HS-5 (cell line): ENCODE results near the gene RFX3.

Source experiments
- DNase-seq: peaks from one replicate; pipeline ENCODE4 v3.0.0-alpha.2; 2012; ENCODE audit warnings: low read depth

The RFX3 gene

DNA sequence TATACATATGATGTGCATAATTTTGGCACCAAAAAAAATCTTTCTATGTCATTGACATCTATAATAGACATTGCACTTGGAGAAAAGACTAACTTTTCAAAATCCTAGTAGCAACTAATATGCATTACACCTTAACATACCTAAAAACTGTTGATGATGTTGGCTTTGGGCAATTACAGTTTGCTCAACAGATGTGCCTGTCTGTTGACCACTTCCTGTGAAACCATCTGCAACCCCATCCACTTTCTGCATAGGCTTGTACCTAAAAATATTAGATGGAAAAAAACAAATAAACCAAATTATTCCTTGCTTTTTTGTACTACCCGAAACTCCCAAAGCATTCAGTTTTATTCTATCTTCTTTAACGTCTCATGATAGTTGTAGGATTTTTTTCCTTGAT lies 248.6 kb downstream of the RFX3 start:
- DNase-seq: no peak

DNA sequence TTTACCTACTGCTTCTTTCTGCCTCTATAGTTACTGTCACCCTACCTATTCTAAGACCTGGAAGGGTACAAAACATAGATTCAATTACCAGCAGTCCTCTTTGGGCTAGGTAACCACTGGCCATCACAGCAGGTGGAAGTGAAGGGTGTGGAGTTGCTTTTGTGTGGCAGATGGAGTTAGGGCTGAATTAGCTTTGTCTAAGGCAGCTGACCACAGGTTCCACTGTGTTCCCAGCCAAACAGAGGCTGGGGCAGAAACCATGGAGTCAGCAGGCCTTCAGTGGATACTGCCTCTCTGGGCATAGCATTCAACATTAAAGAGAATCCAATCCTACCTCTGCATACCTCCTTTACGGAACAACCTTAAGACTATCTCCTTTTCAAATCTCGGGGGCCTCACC lies 254.2 kb downstream of the RFX3 start:
- DNase-seq: no peak

DNA sequence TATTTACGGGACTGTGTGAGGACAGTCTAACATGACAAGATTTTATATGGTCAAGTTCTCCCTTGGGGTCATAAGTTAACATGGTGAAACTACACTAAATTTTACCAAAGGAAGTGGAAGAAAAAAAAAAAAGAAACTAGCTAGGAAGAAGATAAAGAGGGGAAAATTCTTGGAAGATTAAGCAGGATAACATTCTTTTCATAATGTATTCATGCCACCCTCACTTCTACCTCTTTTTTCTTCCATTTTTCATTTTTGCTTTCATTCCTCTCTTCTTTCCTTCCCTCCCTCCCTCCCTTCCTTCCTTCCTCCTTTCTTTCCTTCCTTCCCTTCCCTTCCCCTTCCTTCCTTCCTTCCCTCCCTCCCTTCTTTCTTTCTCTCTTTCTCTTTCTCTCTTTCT lies 254.6 kb downstream of the RFX3 start:
- no peak for DNase-seq

DNA sequence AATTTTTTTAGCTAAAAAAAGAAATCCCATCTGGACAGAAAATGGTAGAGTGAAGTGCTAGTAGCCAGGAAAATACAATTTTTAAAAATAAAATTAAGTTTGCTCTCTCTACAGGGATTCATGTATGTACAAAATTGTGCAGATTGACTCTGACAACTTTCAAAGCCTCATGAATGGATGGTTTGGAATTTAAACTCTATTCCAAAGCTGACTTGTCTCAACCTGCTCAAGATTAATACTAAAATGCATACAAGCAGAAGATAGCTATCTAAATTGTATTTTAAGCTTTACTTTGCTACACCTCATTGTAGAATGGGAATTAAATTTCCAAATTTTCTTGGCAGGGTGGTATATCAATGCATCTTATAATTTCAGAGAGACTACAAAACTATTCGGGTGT lies 257.6 kb downstream of the RFX3 start:
- no peak for DNase-seq

DNA sequence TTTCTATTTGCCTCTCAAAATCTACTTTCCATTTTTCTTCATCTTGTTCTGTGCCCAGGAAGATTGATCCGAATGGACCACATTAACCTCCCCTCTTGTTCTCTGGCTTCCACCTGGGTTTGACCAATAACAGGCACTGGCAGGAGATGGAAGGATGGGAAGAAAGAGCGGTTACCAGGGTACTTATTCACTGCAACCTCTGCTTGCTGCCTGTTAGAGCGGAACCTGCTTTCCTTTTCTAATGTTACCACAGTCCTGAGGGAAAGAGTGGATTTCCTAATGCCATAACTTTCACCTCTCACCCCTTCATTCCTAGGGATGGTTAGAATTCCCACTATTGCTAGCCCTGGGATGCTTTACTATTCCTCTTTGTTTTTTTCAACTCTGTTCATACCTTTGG lies 262.1 kb downstream of the RFX3 start:
- DNase-seq: no peak

DNA sequence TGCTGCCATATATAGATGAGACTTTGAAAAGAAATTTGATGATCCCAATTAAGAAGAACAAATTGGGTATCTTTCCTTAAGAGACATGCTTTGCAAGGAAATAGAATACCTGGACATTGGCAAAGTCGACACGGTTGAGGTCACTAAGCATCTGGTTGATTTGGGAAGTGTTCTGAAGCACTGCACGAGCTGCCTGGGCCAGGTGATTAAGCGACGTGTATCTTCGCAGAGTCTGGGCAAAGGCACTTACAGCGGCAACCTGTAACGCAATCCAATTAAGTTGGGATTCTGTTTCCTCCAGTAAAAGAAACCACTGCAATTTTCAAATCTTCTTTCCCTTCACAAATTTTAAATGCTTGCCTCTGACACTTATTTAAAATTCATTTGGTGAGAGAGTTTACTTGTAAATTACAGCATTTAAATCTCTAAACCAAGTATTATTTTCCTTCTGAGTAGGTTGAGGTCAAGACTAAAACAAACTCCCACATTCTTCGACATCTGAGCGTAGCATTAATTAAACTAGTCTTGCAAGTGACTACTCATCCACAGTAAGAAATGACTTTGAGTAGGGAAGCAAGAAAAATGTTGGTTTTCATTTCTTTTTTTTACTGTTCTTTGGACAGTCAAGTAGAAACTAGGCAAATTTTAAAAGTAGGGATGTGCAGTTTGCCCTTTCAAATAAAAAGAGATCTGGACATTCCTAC lies 262.8 kb downstream of the RFX3 start:
- DNase-seq: no peak

DNA sequence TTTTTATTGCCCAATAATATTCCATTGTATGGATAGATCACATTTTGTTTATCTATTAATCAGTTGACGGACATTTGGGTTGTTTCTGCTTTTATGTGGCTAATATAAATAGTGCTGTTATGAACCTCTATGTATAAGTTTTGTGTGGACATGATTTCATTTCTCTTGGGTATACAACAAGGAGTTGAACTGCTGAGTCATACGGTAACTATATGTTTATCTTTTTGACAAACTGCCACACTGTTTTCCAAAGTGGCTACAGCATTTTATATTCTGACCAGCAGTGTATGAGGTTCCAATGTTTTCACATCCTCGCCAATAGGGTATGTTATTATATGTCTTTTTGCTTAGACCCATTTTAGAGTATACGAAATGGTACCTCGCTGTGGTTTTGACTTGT lies 264.3 kb downstream of the RFX3 start:
- no peak for DNase-seq

DNA sequence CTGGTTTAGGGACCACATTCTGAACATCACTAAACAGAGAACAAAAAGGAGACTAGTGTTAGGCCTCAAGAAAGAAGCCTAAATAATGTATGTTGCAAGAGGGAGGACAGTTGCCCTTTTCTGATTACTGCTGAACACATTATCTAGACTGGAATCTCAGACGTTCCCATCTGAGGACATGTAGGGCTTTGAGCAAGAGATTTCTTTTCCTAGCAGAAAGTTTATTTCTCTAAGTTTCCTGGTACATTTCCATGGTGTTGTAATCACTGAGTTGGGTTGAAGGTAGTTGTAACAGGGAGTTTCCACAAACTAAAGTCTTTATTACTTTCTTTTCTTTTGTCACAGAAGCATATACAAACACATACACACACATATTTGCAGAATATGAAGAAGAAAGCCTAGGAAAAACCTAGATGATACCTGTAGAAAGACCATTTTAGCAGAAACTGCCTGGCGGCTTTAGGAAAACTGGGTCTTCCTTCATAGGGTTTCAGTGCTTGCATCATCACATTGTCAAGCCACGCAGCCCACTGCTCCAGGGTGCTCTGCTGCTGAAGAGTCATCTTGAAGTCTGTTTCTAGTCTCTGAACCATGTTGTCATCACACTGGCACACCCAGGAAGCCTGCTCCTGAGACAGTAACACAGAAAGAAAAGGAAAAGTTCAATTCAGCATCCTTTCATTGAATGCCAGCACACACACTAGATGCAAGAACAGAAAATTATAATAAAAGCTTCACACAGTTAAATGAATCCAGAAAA lies 269.1 kb downstream of the RFX3 start:
- DNase-seq: no peak

DNA sequence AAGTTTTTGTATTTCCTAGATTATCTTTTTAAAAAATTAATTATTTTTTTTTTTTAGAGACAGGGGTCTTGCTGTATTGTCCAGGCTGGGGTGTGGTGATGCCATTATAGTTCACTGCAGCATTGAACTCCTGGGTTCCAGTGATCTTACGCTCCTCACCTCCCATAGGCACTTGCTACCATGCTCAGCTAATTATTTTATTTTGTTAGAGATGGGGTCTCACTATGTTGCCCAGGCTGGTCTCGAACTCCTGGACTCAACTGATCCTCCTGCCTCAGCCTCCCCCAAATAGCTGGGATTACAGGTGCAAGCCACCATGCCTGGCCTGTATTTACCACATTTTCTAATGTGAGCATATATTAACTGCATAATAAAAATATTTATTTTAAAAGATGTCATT lies 274.5 kb downstream of the RFX3 start:
- no peak for DNase-seq

DNA sequence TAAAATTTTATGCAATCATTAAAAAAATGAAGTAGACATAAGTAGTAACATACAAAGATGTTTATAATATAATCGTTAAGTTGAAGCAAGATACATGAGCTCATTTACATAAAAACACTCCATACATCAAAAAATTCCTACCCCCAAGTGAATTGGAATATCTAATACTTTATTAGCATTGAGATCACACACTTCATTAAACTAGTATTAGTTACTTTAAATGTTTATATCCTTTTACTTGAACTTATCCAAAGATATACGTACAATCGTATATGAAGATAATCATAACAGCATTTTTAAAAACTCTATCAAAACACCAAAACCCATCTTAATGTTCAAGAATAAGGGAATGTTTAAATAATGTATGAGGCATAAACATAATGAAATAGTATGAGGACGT lies 275.1 kb downstream of the RFX3 start:
- DNase-seq: no peak

DNA sequence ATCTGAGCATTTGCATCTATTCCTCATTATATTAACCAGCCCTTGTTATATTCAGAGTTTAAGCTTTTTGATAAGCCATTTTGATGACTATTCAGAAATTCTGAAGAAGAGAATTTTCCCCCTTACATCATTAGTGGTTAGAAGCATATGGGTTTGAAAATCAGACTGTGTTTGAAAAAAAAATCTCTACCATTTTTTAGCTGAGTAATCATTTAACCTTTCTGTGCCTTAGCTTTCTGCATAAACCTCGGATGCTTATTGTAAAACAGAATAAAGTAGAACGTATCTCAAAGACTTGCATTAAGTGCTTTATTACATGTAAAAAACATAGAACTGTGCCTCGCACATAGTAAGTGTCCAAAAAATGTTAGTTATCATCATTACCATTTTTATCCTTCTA lies 278.6 kb downstream of the RFX3 start:
- DNase-seq: no peak

DNA sequence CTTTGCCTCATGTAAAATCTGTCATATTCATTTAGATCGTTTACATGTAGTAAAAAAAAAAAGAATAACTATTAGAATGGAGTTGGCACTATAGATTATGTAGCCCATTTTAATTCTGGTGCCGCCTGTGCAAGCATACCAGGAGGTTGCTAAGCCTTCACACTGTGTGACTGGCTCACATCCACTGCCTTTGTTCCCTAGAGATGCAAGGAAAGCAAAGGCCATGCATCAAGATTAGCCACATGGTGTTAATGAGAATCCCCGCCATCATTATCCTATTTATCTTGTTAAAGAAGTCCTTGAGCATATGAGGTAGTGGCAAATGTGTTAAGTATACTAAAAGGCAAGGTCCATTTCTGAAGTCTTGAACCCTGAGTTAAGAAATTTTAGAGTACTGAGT lies 279.6 kb downstream of the RFX3 start:
- DNase-seq: no peak

DNA sequence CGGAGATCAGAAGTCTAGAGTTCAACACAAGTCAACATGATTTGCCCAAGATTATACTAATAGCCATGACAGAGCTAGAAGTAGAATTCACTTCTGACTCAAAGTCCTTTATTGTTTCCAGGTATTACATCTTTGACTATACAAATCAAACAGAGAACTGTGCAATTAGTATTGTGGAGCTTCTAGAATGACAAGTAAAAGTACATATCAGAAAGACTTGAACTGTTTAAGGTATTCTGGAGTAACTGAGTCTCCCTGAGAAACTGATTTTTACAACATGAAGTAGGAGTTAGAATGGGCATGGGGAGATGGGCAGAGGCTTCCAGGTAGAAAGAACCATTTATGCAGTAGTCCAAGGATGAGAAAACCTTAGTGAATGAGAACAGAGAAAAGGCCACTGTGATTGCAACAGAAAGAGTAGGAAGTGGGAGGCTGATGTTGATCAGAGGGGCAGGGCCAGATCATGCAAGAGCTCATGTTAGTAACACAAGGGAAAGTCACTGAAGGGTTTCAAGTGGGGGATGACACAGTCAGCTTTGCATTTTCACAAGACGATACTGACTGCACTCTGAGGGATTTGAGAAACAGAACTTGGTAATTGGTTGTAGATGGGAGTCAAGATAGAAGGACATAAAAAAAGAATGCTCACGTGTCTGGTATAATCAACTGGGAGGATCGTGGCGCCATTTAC lies 280.7 kb downstream of the RFX3 start:
- DNase-seq: no peak

DNA sequence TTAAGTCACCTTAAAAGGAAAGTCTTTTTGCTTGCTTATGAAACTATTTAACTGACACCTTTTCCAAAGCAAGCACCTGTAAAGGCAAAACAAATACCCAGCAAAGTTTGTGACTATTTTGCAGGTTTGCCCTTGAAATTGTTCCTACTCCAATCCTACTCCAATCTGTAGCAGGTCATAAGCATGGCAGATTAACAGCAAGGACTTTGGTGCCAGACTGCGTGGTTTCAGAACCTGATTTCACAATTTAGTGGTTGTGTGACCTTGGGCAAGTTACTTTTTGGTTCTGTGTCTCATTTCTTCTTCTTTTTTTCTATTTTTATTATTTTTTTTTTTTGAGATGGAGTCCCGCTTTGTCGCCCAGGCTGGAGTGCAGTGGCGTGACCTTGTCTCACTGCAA lies 282.1 kb downstream of the RFX3 start:
- DNase-seq: no peak

DNA sequence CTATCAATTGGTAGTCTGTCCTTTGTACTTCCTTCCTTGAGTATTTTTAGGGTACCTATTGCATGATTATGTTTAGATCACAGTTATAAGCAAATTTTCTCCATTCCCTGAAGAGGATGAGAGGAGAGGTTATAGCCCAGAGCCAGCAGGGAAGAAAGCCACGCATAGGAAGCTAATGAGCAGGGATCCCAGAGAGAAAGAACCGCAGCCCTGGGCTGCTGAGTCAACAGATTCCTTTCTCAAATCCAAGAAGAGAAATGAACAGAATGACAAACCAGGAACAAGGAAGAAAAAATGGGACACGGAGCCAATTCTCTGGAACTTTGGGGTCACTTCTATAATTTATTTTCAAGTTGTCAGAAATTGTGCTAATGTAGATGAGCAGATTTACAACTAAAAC lies 284.5 kb downstream of the RFX3 start:
- no peak for DNase-seq

DNA sequence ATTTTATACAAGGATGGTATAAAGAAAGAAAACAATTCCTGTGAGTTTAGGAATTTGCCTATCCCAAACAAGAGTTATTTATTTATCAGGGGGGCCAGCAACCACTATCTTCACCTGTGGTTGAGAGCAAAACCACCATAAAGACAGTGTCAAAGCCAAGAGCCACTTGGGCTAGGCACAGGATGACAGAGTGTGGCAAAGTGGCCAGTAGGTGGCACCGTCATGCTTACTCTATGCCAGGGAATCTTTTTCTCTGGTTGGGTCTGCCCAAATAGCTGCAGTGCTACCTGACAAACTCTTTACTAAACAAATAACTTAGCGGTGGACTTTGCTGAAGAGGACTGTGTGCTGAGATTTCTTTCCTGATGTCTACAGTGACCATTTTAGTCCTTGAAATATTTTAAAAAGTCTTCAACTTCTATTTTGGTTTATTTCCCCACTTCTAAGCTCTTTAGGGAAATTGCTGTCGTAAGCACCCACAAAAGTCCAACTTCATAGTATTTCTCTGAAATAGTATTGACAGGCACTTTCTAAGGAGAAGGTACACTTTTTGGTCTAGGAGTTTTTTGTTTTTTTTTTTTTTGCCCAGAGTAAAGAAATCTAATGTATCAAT lies 285.0 kb downstream of the RFX3 start:
- no peak for DNase-seq

DNA sequence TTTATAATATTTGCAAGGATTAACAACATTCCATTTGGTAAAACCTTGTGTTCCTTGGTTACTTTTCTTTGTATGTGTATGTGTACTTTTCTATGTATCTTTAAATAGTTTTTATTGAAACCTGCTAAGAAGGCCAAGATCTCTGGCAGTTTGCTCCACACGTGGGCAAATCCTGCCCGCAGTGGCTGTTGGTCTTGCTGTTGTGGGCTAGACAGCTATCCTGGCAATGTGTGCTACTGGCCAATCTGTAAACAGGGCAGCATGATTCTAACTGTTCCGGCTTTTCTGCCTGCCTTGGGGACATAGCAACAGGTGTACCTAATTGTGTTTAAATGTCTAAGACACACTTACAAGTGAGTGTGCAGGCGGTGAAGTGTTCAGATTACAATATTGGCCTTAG lies 286.6 kb downstream of the RFX3 start:
- DNase-seq: no peak

DNA sequence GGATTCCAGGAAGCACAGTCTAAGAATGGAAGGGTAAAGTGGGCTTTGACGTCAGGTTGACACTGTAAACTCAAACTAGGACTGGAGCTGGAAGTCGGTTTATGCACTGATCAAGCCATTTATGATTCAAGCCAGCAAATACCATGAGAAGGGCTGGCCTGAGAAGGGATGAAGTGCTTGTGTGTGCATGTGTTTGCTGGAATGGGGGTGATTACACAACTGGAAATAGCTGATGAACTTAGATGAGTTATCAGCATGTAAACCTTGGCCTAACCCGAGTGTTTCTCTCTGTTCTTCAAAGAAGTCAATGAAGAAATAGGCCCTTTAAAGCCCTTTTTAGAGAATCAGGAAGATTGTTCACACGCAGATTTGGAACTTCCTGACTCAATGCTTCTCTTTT lies 287.6 kb downstream of the RFX3 start:
- no peak for DNase-seq

DNA sequence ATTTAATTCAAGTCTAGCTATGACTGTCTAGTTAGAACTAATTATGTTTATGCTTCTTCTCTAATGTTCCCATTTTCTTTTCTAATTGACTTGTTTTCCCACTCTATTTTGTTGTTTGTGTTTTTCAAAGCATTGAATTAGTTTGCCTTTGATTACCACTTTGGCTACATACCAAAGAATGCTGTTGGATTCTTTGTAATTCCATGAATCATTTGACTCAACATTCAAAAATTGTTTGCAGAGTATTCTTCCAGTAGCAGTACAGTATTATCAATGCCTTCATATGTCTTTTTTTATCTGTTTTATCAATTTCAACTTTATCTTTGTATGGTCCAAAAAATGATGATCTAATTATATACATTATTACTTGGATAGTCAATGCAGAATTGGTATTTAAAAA lies 288.7 kb downstream of the RFX3 start:
- DNase-seq: no peak

DNA sequence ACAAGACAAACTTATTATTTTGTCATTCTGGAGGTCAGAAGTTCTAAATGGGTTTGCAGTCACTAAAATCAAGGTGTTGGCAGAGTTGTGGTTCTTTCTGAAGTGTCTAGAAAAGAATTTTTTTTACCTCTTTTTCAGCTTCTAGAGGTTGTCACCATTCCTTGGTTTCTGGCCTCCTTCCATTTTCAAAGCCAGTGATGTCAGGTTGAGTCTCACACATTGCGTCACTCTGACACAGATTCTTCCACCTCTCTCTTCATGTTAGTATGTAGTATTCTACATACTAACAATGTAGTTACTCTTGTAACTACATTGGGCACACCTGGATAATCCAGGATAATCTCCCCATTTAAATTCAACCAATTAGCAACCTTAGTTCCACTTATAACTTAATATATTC lies 290.3 kb downstream of the RFX3 start:
- no peak for DNase-seq

DNA sequence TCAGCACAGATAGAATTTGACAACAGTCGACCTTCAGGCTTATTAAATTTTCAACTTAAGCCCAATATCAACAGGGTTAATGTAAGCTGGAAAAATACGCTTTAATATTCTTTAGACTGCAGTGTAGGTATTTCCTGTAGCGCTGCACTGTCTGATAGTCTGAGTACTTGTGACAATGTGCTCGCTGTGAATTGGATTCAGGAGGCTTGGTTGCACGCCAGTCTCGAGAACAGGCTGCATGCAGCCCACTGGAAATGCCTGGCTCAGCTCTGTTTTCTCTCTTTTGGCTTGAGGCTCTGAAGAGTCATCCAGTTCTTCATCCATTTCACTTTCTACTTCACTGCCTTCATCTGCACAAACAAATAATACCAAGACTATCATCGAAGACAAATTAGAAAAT lies 300.9 kb downstream of the RFX3 start:
- DNase-seq: no peak

DNA sequence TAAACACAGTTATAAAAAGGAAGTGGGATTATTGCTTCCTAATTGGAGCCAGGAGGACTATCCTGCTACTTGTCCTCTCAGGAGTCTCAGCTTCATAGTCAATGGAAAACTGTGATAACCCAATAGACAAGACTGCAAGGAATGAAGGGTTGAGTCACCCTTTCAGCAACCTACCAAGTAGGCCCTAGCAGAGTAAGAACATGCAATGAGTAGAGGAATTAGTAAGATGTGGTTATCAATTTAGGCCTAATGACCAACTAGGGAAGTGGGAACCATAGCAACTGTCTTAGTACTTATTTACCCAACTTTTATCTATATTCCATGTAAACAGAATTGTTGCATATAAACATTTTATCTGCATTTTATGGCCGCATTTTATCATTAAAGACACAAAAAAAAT lies 310.1 kb downstream of the RFX3 start:
- no peak for DNase-seq

DNA sequence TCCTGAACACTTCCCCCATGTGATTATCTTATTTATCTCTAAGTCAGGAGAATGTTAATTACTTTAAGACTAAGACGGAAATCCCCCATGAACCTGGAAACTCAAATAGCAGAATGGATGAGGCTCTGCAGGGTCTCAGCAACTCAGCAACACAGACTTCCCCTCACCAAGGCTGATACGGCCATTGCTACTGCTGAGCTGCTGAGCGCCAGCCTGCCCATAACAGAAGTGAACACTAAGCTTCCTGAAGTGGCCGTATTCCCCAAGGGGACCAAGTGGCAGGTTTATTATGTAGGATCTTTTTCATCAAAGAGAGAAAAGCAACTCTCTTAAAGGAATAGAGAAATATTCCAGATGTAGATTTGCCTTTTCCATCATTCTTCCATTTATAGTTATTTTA lies 311.1 kb downstream of the RFX3 start:
- no peak for DNase-seq
